BLaER1 treated with 17β-estradiol and CSF1 and Interleukin-3, amounts not matched to agents 10 nM and 100 nM (cell line): ENCODE measurements around the gene EFR3B.
"Not testable (repeated sequence)": the region's sequence is repeated elsewhere in the genome, so short reads cannot be mapped to it uniquely, and the experiment has no call there.

Experiments
- H3K27ac ChIP-seq, 11 experiments: shearing (Covaris generic); formaldehyde crosslinking; 2 replicates each; pipeline ENCODE4 v1.8.1; 2022
- H3K27me3 ChIP-seq, 11 experiments: shearing (Covaris generic); formaldehyde crosslinking; 2 replicates each; pipeline ENCODE4 v1.8.1; 2022
- H3K36me3 ChIP-seq, 11 experiments: shearing (Covaris generic); formaldehyde crosslinking; 2 replicates each; pipeline ENCODE4 v1.8.1; 2022
- H3K4me1 ChIP-seq, 10 experiments: shearing (Covaris generic); formaldehyde crosslinking; 2 replicates each; pipeline ENCODE4 v1.8.1; 2022
- H3K4me2 ChIP-seq, 11 experiments: shearing (Covaris generic); formaldehyde crosslinking; 2 replicates each; pipeline ENCODE4 v1.8.1; 2022
- H3K4me3 ChIP-seq, 10 experiments: shearing (Covaris generic); formaldehyde crosslinking; 2 replicates each; pipeline ENCODE4 v1.8.1; 2022
- H3K9ac ChIP-seq, 11 experiments: shearing (Covaris generic); formaldehyde crosslinking; 2 replicates each; pipeline ENCODE4 v1.8.1; 2022
- H3K9me3 ChIP-seq, 11 experiments: shearing (Covaris generic); formaldehyde crosslinking; replicated peaks in 1 of 11; 2 replicates each; pipeline ENCODE4 v1.8.1; 2022
- H4K20me1 ChIP-seq, 11 experiments: shearing (Covaris generic); formaldehyde crosslinking; 2 replicates each; pipeline ENCODE4 v1.8.1; 2022
- Cebpa-rat ChIP-seq, 11 experiments: shearing (Covaris generic); IDR thresholded peaks; 2 replicates each; pipeline ENCODE4 v1.8.1; 2022

The EFR3B gene

GRCh38 chr2:25041928-25042320 lies at the start of gene EFR3B:
Gene EFR3B (plus strand): TSS chr2:25042076. CDS start chr2:25042313, 237 bp downstream.
- Histone ChIP-seq H3K36me3 (no peaks in the 10 kb centered on the region), H3K27ac (peak within 1 kb of the TSS in 1 of 11 experiments; percentile 14; a peak in 1 of 22 replicates), H3K9ac (peak within 1 kb of the TSS; percentile 40 to 75 (median 65); a peak in 21 of 22 replicates), H3K27me3 (peaks cover 43 to 62% (median 54%) of the 10 kb centered on the region in 11 experiments), H4K20me1 (peaks cover 0 to 31% (median 17%) of the 10 kb centered on the region in 11 experiments; a peak in 15 of 22 replicates), H3K4me2 (peak within 1 kb of the TSS; percentile 93 to 100 (median 99)), H3K4me1 (peaks cover 17 to 30% (median 24%) of the 10 kb centered on the region in 10 experiments), H3K4me3 (peak within 1 kb of the TSS; percentile 58 to 74 (median 70)), H3K9me3 (no peaks in the 10 kb centered on the region)
- no peak for TF ChIP-seq Cebpa-rat (IDR thresholded peaks at IDR 0.05)

- H3K27ac ChIP-seq, result no peak overlapping the region
- no peak for TF ChIP-seq Cebpa-rat (IDR thresholded peaks at IDR 0.05)
- no peak overlapping the region for H3K9ac ChIP-seq
- no peaks in the 10 kb centered on the region for H3K36me3 ChIP-seq
- H3K9me3 ChIP-seq, result peaks cover 9 to 16% (median 12%) of the 10 kb centered on the region in 11 experiments; a peak in 21 of 22 replicates
- no peaks in the 10 kb centered on the region for H3K27me3 ChIP-seq
- no peaks in the 10 kb centered on the region for H4K20me1 ChIP-seq
- H3K4me3 ChIP-seq, result no peak overlapping the region
- peak overlapping the region in 9 of 11 experiments; percentile 8 to 59 (median 47); a peak in 17 of 22 replicates for H3K4me2 ChIP-seq
- H3K4me1 ChIP-seq, result peaks cover 10 to 24% (median 19%) of the 10 kb centered on the region in 10 experiments; a peak in 19 of 20 replicates
Observed at GRCh38 chr2:24993406-24994145, 48.3 kb upstream of the EFR3B start.

GRCh38 chr2:24994146-24994724 lies 47.6 kb upstream of the EFR3B start:
- Histone ChIP-seq H3K27me3 (no peaks in the 10 kb centered on the region), H3K27ac (no peak overlapping the region), H3K9me3 (peaks cover 9 to 16% (median 12%) of the 10 kb centered on the region in 11 experiments; a peak in 21 of 22 replicates), H3K36me3 (no peaks in the 10 kb centered on the region), H3K4me1 (peaks cover 10 to 24% (median 19%) of the 10 kb centered on the region in 10 experiments; a peak in 19 of 20 replicates), H3K4me2 (peak overlapping the region in 7 of 11 experiments; percentile 45 to 59 (median 49); a peak in 12 of 22 replicates), H3K4me3 (no peak overlapping the region), H4K20me1 (no peaks in the 10 kb centered on the region), H3K9ac (no peak overlapping the region)
- no peak for TF ChIP-seq Cebpa-rat (IDR thresholded peaks at IDR 0.05)

- H3K4me1 ChIP-seq, result peaks cover 15 to 28% (median 20%) of the 10 kb centered on the region in 10 experiments; a peak in 19 of 20 replicates
- H3K4me3 ChIP-seq, H3K27ac ChIP-seq, H3K27me3 ChIP-seq, H3K9me3 ChIP-seq, H4K20me1 ChIP-seq, H3K4me2 ChIP-seq, H3K9ac ChIP-seq, H3K36me3 ChIP-seq: not testable (repeated sequence)
Observed at GRCh38 chr2:24999097-24999496, 42.8 kb upstream of the EFR3B start.

- H3K9me3 ChIP-seq, result no peaks in the 10 kb centered on the region
- H3K9ac ChIP-seq, result no peak overlapping the region
- H3K27me3 ChIP-seq, result no peaks in the 10 kb centered on the region
- H3K27ac ChIP-seq, result no peak overlapping the region
- H3K36me3 ChIP-seq, result no peaks in the 10 kb centered on the region
- no peak for TF ChIP-seq Cebpa-rat (IDR thresholded peaks at IDR 0.05)
- H3K4me2 ChIP-seq, result peak overlapping the region in 10 of 11 experiments; percentile 18 to 66 (median 38); a peak in 18 of 22 replicates
- H3K4me1 ChIP-seq, result peaks cover 15 to 28% (median 19%) of the 10 kb centered on the region in 10 experiments; a peak in 19 of 20 replicates
- no peaks in the 10 kb centered on the region for H4K20me1 ChIP-seq
- no peak overlapping the region for H3K4me3 ChIP-seq
Observed at GRCh38 chr2:25000036-25000435, 41.8 kb upstream of the EFR3B start.

- Histone ChIP-seq H3K4me3 (no peak overlapping the region), H3K9ac (no peak overlapping the region), H3K4me2 (peak overlapping the region; percentile 11 to 66 (median 36); a peak in 18 of 22 replicates), H4K20me1 (no peaks in the 10 kb centered on the region), H3K27ac (no peak overlapping the region), H3K9me3 (no peaks in the 10 kb centered on the region), H3K4me1 (peaks cover 15 to 28% (median 19%) of the 10 kb centered on the region in 10 experiments; a peak in 19 of 20 replicates), H3K27me3 (no peaks in the 10 kb centered on the region), H3K36me3 (no peaks in the 10 kb centered on the region)
- TF ChIP-seq Cebpa-rat (IDR thresholded peaks at IDR 0.05), result no peak
Observed at GRCh38 chr2:25000503-25001324, 41.2 kb upstream of the EFR3B start.

GRCh38 chr2:25001325-25001637 lies 40.6 kb upstream of the EFR3B start:
- Histone ChIP-seq H3K27ac (no peak overlapping the region), H3K9me3 (no peaks in the 10 kb centered on the region), H3K4me1 (peaks cover 15 to 28% (median 19%) of the 10 kb centered on the region in 10 experiments; a peak in 19 of 20 replicates), H4K20me1 (no peaks in the 10 kb centered on the region), H3K36me3 (no peaks in the 10 kb centered on the region), H3K27me3 (no peaks in the 10 kb centered on the region), H3K4me2 (peak overlapping the region in 3 of 11 experiments; percentile 40 to 66 (median 55); a peak in 5 of 22 replicates), H3K4me3 (no peak overlapping the region), H3K9ac (no peak overlapping the region)
- TF ChIP-seq Cebpa-rat (IDR thresholded peaks at IDR 0.05), result no peak

- H3K4me3 ChIP-seq, result no peak overlapping the region
- no peak overlapping the region for H3K4me2 ChIP-seq
- H3K27me3 ChIP-seq, result no peaks in the 10 kb centered on the region
- H3K4me1 ChIP-seq, result peaks cover 14 to 20% (median 17%) of the 10 kb centered on the region in 10 experiments; a peak in 19 of 20 replicates
- no peak overlapping the region for H3K9ac ChIP-seq
- H4K20me1 ChIP-seq, result no peaks in the 10 kb centered on the region
- no peak for TF ChIP-seq Cebpa-rat (IDR thresholded peaks at IDR 0.05)
- no peaks in the 10 kb centered on the region for H3K9me3 ChIP-seq
- H3K27ac ChIP-seq, result no peak overlapping the region
- no peaks in the 10 kb centered on the region for H3K36me3 ChIP-seq
Observed at GRCh38 chr2:25002066-25002465, 39.8 kb upstream of the EFR3B start.

- Histone ChIP-seq H3K4me3 (no peak overlapping the region), H3K4me2 (no peak overlapping the region), H3K9me3 (no peaks in the 10 kb centered on the region), H4K20me1 (no peaks in the 10 kb centered on the region), H3K36me3 (no peaks in the 10 kb centered on the region), H3K27ac (no peak overlapping the region), H3K27me3 (no peaks in the 10 kb centered on the region), H3K9ac (no peak overlapping the region), H3K4me1 (peaks cover 0 to 3% (median 0%) of the 10 kb centered on the region in 10 experiments; a peak in 1 of 20 replicates)
- TF ChIP-seq Cebpa-rat (IDR thresholded peaks at IDR 0.05), result no peak
Observed at GRCh38 chr2:25009954-25010353, 31.9 kb upstream of the EFR3B start.

- not testable (repeated sequence) for H3K9me3 ChIP-seq, H4K20me1 ChIP-seq, H3K9ac ChIP-seq, H3K27ac ChIP-seq, H3K36me3 ChIP-seq, H3K4me2 ChIP-seq, H3K27me3 ChIP-seq, H3K4me1 ChIP-seq, H3K4me3 ChIP-seq
Observed at GRCh38 chr2:25011342-25011741, 30.5 kb upstream of the EFR3B start.
